NCI-H1105 treated with DMSO at 0.1 percent for 48 hours (cell line): Measurements from ENCODE around the gene TUBA3D.
"Not testable (repeated sequence)": the region's sequence is repeated elsewhere in the genome, so short reads cannot be mapped to it uniquely, and the experiment has no call there.

Source experiments
- DNase-seq: peaks from one replicate; lab custom pipeline; 2025; lab: John Stamatoyannopoulos, UW

Gene TUBA3D

DNA sequence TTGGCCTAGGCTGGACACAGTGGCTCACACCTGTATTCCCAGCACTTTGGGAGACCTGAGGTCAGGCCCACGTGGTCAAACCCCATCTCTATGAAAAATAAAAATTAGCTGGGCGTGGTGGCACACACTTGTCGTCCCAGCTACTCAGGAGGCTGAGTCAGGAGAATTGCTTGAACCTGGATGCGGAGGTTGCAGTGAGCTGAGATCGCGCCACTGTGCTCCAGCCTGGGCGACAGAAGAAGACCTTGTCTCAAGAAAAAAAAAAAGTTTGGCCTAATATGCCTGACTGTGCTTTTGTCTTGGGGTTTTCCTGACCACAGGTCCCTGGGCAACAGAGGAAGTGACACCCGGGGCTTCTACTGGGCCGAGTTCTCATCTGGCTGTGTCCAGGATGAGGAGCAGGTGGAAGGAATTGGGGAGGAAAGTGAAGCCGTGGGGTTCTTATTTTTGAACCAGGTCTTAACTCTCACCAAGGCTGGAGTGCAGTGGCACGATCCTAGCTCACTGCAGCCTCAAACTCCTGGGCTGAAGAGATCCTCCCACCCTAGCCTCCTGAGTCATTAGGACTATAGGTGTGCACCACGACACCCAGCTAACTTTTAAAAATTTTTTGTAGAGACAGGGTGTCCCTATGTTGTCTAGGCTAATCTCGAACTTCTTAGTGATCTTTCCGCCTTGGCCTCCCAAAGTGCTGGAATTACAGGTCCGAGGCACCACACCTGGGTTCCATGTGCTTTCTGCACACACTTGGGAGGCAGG is 38.7 kb downstream of the TUBA3D start:
- DNase-seq, result not testable (repeated sequence)

DNA sequence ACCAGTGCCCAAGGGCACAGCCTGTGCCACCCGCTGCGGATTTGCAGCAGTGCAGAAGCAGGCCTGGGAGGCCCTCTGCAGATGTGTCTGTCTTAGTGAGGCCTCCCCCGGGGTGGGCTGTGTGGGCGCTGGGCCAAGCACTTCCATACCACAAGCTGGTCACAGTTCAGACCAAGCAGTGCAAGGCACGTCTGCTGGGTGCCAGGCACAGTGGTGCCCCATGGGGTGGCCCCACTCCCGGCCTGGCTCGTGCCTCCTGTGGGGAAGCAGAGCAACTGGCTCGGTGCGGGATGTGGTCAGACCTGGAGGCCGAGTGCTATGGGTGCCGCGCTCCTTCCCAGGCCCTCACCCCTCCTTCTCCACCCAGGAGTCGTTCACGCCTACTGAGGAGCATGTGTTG is 39.3 kb downstream of the TUBA3D start:
- DNase-seq, result not testable (repeated sequence)

DNA sequence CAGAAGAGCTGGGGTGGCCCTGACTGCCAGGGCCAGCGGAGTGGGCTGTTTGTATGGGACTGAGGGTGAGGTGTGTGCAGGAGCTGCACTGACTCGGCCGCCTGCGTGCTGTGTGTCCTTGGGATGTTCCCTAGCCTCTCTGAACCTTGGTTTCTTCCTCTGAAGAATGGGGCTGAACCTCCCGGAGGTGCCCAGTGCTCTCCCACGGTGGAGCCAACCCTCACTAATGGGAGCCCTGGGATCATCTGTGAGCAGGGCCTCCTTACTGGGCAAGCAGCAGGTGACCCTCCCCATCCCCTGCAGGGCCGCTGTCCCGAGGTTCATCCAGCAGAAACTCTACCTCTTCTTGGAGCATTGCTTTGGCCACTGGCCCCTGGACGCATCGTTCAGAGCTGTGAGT is 40.1 kb downstream of the TUBA3D start:
- no peak for DNase-seq

DNA sequence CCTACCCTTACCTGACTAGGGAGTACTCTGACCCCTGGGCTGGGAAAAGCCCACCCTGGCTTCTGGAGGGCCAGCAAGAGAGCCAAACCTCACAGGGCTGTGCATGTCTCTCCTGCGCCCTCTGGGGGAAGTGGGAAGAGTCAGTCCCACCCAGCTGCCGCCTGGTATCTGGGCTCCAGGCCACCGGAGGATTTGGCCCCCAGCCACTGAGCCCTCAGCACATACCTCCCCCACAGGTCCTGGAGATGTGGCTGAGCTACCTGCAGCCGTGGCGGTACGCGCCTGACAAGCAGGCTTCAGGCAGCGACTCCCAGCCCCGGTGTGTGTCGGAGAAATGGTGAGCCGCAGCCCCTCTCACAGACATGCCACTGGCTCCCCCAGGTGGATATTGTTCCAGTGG is 40.7 kb downstream of the TUBA3D start:
- peak; percentile 12 for DNase-seq

DNA sequence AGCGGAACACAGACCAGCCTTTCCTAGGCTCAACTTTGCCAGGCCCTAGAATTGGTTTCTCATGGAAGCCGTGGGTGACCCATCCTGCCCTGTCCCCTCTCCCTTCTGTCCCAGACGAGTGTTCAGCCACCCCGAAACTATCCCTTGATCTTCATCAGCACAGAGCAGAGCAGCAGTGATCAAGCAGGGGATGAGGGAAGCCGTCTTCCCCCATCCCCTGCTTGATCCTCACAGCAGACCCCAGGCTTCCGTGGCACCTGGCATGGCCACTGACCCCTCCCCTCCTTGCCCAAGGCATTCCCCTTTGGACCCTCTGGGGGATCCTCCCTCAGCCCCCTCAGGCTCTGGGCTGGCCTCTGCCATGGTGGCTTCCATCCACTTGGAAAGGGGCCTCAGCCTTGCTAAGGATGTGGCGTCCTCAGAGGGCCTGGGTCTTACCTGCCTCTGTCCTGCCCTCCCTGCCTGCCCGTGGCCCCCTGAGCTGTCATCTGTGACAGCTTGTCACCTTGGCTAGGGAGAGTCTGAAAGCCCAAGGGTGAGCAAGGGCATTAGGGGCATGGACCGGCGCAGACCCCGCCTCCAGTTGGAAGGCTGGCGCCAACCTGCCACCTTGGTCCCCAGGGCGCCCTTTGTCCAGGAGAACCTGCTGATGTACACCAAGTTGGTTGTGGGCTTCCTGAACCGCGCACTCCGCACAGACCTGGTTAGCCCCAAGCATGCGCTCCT is 41.4 kb downstream of the TUBA3D start:
- DNase-seq, result no peak

DNA sequence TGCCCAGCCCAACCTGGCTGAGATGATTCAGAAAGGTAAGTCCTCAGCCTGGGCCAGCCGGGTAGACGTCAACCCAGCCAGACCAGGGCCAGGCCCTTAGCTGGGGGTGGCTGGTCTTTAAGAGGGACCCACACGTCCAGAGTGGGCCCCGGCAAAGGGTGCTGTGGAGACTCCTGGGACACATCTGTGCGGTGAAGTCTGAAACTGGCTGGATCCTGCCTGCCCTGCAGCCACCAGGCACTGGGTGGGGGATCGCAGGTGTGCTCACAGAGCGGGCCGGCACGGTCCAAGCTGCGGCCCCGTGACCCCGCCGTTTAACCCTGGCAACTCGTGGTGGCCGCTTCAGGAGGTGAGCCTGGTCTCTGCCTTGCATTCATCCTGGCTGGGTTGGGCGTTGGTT is 41.9 kb downstream of the TUBA3D start:
- DNase-seq, result not testable (repeated sequence)

DNA sequence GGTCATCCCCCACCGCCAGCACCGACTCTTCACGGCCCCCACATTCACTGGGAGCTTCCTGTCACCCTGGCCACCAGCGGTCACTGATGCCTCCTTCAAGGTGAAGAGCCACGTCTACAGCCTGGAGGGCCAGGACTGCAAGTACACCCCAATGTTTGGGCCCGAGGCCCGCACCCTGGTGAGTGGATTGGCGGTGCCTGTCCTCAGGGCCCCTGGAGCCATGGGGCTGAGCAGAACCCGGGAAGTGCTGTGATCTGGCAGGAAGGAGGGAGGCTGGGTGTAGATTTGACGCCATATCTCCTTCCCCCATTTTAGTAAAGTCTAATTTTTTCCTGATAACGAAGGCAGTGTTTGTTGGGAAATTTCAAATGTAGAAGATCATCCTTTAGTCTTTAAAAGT is 42.6 kb downstream of the TUBA3D start:
- DNase-seq, result not testable (repeated sequence)

DNA sequence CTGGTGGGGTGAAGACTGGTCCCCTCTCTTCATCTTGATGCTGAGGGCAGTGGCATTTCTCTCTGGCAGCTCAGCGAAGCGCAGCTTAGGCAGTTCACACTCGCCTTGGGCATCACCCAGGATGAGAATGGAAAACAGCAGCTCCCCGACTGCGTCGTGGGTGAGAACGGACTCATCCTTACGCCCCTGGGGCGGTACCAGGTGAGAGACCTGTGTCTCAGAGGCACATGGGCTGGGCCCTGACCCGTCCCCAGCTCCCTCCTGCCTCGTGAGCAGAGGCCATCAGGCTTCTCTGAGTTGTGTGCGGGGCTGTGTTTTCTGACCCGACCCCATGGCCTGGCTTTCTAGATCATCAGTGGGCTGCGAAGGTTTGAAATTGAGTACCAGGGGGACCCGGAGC is 43.5 kb downstream of the TUBA3D start:
- DNase-seq, result no peak

DNA sequence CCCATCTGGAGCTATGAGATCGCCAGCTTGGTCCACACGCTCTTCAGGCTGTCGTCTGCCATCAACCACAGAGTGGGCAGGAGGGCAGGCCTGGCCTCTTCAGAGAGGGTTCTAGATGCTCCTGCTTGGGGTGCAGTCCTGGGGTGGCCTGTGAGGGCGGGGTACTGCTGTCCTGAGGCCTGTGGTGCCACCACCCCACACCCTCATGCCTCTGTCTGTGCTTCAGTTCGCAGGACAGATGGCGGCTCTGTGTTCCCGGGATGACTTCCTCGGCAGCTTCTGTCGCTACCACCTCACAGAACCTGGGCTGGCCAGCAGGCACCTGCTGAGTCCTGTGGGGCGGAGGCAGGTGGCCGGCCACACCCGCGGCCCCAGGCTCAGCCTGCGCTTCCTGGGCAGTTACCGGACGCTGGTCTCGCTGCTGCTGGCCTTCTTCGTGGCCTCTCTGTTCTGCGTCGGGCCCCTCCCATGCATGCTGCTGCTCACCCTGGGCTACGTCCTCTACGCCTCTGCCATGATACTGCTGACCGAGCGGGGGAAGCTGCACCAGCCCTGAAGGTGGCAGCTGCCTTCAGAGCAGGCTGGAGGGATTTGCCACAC is 44.1 kb downstream of the TUBA3D start:
- not testable (repeated sequence) for DNase-seq

DNA sequence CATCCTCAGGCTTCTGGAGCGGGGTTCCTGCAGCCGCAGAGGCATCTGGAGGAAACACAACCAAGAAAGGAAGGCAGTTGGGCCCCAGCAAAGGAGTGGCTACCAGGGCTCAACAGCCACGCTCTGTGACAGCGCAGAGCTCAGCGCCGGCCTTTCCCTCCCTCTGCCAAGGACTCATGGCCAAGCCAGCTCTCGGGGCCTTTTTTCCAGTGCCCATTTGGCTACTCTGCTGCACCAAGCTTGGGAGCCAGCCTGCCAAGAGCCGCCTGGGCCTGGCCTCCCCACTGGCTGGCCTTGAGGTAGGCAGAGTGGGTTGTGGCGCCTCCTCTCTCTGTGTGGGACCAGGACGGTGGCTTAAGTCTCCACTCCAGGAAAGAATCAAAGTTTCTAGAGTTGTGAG is 44.6 kb downstream of the TUBA3D start:
- DNase-seq, result no peak

DNA sequence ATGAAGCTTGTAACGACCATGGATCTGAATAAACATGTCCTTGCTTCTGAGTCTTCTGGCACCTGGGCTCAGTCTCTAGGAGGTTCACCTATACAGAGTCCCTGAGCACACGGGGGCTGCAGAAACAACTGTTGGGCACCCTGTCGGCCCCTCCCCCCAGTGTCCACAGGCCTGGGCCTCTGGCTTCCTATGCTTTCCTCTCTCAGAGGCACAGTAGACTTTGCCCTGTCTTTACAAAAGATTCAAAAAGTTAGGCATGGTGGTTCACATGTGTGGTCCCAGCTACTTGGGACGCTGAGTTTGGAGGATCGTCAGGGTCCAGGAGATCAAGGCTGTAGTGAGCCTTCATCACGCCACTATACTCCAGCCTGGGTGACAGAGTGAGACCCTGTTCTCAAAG is 45.6 kb downstream of the TUBA3D start:
- not testable (repeated sequence) for DNase-seq

DNA sequence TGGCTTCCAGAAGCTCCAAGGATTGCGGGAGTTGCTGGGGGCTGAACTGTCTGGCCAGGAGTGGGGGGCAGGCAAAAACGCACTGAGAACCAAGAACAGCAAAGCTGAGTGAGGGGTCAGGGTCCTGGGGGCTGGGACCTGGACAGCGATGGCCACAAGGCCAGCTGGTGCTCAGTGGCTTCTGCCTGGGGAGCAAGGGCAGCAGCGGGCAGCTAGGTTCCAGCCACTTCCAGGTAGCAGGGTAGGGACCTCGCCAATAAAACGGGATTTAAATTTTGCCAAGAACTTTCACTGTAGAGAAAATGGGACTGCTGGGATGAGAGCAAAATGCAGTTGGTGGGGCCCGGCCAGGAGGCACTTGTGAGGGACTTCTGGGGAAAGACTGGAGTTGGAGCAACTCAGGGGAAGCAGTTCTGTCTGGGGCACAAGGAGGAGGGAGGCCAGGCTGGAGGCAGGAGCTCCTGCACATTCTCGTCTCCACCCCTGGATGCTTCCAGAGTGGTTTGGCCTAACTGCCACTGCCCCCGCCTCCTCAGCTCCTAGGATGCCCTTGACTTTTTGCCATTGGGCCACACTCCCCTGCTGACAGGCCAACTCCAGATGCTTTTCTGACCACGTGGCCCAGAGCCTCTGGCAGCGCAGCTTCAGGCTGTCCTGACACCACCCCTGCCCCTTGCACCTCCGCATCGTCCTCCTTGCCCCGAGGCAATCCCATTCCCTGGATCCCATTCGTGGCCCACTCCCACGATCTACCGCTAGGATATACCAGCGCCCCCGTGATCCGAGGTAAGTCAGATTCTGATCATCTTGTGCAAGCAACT is 46.3 kb downstream of the TUBA3D start:
- DNase-seq, result no peak

DNA sequence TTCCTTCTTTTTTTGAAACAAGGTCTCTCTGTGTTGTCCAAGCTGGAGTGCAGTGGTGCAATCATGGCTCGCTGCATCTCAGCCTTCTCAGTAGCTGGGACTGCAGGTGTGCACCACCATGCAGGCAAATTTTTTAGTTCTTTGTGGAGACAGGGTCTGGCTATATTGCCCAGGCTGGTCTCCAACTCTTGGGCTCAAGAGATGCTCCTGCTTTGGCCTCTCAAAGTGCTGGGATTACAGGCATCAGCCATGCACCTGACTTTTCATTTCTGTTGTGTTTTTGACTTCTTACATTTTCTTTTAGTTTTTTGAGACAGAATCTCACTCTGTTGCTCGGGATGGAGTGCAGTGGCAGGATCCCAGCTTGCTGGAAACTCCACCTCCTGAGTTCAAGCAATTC is 49.3 kb downstream of the TUBA3D start:
- DNase-seq, result not testable (repeated sequence)

DNA sequence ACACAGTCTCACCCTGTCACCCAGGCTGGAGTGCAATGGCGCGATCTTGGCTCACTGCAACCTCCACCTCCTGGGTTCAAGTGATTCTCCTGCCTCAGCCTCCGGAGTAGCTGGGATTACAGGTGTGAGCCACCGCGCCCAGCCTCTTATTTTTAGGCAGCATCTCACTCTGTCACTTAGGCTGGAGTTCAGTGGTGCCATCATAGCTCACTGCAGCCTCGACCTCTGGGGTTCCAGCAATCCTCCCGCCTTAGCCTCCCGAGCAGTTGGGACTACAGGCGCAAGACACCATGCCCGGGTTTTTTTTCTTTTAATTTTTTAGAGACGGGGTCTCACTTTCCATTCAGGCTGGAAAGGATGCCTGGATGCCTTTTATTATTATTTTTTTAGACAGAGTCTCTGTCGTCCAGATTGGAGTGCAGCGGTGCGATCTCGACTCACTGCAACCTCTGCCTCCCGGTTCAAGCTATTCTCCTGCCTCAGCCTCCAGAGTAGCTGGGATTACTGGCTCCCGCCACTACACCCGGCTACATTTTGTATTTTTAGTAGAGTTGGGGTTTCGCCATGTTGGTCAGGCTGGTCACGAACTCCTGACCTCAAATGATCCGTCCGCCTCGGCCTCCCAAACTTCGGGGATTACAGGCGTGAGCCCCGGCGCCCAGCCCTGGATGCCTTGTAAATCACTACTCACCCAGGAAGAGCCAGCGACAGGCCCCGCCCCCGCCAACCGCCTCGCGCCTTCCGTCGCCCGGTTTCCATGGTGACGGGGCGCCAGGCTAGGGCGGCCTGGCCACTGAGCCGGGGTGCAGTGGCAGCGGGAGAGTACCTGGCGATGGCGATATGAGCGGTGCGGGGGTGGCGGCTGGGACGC is 51.4 kb downstream of the TUBA3D start, which contains the start of gene CCDC74A:
CCDC74A (plus strand) TSS at position 758 of the 871 bp plus-strand sequence; CDS start at position 841, 83 bp downstream.
- peak; percentile 64 for DNase-seq

DNA sequence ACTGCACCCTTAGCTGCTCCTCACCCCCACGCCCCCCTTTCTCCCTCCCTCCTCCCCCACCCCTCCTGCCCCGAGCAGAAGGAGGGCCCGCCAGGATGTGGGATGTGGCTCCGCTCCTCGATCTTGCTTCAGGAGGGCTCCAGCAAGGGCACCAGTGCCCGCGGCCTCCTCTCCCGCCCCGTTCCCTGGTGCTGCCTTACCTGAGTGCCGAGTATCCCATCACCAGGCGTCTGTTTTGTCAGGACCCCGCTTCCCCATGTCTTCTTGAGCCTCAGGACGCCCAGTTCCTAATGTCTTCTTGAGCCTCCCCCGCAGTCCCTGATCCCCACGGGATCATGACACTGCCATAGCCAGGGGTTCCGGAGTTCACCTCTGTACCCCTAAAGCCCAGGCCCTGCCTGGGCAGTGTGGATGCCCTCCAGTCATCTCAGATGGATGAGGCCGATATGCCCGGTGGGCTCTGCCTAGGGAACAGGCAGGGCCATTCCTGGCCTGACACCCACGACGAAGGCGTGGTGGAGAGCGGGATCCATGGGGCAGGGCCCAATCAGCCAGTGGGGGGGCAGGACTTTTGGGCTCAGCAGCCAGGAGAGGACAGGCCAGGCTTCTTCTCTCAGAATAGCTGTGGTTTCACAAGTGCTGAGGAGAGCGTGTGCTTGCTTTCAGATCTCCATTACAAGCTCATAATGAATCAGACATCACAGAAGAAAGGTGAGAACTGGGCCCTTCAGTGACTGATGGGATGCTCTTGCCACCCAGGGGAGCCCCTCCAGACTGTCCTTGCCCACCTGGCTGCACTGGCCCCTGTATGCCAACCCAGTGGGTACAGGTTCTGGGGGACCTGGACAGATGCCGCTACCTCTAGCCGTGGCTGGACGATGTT is 53.3 kb downstream of the TUBA3D start:
- DNase-seq, result not testable (repeated sequence)

DNA sequence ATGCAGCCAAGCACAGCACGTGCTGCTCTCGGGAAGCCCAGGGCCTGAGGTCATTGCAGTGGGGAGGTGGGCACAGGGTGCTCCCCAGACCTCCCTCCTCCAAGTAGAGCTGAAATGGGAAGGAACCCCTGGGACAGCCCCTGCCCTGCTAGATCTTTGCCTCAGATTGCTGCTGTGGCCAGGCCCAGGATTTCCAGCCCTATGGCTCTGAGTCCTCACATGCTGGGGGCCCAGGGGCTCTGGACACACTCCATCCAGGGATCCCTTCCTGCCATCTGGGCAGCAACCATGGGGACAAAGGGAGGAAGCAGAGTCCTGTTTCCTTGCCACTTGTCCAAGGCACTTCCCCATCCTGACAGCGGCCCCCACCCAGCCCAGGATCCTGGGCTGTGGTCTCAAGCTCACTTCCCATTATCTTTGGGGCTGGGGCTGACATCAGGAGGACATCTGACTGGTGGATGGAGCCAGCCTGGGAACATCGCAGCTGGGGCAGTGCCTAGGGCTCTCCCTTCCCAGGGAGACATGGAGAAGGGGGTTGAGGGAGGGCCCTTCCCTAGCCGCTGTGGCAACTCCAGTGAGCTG is 54.0 kb downstream of the TUBA3D start:
- DNase-seq, result not testable (repeated sequence)

DNA sequence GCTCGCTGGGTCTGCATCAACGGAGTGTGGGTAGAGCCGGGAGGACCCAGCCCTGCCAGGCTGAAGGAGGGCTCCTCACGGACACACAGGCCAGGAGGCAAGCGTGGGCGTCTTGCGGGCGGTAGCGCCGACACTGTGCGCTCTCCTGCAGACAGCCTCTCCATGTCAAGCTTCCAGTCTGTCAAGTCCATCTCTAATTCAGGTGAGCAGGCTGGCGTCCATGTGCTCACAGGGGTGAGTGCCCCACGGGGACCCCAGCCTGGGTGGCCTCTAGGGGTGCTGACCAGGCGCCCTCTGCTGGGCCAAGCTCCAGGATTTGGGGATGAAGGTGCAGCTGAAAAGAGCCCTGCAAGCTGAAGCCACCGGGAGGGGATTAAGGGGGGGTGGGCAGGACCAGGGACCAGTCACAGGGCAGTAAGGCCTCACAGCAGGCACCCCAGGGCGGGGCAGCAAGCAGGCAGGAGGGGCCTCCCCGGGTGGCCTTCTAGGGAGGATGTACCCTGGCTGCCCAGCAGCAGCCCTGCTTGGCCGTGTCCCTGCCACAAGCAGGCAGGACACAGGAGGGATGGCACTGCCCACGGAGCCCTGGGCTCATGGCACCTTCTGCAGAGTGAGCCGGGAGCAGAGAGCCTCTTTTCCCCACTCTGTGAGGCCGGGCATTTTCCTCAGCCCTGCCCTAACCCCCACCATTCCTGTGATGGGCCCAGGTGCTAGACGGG is 54.9 kb downstream of the TUBA3D start:
- DNase-seq, result not testable (repeated sequence)

DNA sequence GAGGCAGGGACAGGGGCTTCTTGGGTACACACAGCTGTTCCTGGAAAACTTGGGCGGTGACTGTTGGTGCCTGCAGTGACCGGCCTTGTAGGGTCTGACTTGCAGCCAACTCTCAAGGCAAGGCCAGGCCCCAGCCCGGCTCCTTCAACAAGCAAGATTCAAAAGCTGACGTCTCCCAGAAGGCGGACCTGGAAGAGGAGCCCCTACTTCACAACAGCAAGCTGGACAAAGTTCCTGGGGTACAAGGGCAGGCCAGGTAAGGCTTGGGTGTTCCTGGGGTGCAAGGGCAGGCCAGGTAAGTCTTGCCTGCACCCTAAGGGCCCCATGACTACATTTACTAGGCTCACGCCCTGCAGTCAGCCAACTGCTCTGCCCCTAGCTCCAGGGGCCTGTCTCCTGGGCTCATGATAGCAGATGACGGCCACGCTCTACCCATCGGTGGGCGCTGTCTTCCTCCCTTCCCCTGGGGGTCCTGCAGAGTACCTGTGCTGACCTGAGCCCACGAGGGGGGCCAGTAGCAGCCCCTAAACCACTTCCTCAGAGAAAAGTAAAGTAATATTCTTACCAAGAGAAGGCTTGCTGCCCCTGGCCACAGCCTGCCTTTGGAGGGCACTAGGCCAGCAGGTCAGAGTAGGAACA is 55.7 kb downstream of the TUBA3D start:
- not testable (repeated sequence) for DNase-seq
